HG03025 (cell line): Measurements from ENCODE around the gene TKTL1.

Source experiments
- ATAC-seq: cut with Tn5 transposase; IDR thresholded peaks from one replicate; pipeline ENCODE4 v1.9.1; 2021; ENCODE audit warnings: mild to moderate bottlenecking, moderate library complexity; ENCODE audit not compliant: unreplicated experiment, low FRiP score

The TKTL1 gene

DNA sequence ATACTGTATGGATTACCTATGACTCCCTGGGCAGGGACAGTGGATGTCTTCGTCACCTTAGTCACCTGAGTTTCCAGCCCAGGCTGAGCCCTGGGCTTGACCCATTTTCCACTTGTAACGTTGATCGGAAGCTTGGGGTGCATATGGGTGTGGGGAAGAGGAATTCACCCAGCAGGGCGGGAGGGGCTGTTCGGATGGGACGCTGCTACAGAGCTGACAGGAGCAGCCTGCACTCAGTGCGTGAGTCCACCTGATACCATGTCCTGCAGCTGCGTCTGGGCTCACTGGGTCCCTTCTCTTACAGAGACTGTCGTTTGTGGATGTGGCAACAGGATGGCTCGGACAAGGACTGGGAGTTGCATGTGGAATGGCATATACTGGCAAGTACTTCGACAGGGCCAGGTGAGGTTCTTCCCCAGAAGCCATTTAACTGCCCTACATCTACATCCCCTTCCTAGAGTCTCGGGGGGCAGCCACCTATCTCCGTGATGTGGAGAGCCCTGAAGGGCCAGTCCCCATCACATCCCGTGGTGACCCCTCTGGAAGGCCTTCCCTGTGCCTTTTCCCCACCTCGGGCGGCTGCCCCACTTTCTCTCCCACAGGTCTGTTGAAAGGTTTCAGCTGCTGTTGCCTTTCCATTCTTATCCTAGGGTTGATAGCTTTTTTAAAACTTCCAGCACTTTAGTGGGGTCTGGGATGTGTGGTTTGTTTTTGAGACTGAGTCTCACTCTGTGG is 13.6 kb downstream of the TKTL1 start:
- no peak for ATAC-seq

DNA sequence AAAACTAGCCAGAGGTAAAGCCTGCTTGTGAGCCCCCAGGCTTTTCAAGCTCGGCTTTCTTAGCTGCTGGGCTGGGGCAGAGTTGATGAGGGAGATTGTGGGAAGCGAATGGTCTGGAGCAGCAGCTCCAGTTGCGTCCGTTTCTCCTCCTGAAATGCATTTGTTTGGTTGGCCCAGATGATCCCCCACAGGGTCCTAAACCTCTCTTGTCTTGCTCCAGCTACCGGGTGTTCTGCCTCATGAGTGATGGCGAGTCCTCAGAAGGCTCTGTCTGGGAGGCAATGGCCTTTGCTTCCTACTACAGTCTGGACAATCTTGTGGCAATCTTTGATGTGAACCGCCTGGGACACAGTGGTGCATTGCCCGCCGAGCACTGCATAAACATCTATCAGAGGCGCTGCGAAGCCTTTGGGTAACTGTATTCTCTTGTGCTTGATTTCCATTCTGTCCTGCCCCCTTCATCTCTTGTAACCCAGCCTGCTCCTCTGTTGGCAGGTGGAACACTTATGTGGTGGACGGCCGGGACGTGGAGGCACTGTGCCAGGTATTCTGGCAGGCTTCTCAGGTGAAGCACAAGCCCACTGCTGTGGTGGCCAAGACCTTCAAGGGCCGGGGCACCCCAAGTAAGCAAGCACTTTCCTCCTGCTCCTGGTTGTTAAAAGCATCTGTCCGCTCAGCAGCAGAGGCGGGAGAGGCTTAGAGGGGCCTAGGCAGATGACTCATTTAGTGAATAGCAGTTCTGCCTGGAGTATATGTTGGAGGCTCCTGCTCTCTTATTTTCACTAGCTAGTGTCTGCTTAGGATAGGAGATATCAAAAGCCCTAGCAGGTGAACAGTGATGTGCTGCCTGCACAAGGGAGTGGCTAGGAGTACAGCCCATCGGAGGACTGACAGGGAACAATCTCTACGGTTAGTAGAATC is 15.3 kb downstream of the TKTL1 start:
- ATAC-seq = no peak

DNA sequence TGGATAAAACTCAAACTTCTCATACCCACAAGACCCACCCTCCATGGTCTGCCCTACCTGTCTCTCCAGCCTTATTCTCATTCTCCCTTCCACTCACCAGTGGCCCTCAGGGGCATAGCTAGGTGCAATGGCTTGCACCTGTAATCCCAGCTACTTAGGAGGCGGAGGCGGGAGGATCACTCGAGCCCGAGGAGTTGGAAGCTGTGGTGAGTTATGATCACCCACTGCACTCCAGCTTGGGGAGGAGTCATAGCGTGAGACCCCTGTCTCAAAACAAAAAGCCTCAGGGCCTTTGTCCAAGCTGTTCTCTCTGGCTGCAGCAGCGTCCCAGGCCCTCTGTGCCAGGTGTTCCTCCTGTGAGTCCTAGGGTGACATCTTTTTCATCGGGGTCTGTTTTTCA is 16.5 kb downstream of the TKTL1 start:
- ATAC-seq = no peak

DNA sequence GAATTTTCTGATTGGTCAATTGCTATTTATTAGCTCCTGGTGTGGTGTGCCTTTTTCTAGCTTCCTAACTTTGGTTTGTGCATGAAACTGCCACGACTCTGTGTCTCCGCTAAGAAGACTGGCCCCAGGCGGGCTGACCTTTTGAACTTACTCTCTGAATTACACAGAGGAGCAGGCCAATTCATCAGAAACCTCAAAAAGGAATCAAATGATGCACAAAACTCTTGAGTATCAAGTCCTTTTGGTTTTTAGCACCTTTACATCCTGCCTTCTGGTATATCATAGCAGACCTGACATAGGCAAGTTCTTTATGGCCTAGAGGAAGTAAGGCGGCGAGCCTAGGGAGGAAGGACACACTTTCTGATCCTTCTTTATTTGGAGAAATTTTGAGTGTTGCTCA is 17.6 kb downstream of the TKTL1 start:
- no peak for ATAC-seq

DNA sequence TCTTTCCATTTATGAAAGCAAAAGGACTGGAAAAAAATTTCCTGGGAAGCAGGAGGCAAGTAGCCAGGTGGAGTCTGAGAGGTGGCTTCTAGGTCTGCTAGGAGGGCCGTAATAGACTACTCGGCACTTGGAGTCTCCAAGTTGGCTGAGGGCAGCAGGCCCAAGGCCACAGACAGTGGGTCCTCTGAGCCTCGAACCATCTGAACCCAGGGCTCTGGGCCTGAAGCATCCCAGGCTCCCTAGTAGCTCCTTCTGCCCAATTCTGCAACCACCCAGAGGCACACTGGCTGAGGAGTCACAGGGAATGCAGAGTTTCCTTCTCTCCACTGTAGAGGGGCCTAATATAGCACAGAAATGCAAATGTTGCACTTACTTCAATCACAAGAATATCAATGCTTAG is 19.8 kb downstream of the TKTL1 start:
- ATAC-seq = no peak

DNA sequence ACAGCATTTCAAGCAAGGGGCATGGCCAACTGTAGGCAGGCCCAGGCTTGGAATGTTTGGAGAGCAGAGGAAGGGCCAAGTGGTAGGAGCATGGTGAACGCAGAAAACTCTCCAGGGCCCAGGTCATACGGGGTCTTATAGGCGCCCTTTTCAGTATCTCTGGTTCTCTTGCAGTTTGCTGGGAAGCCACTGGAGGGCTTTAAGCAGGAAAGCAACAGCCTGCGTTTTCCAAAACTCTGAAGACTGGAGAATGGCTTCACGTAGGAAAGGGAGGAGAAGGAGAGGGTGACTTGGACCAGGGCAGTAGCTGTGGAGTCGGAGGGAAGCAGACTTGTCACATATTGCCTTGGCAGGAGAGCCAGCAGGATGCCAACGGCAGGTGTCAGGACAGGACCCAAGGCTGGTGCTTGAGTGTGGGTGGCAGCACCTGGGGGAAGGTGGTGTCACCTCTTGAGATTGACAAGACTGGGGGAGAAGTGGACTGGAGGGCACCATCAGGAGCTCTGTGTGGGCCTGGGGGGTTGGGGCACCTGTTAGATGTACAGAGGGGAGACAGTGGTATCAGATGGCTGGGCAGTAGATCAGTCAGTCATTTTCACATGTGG is 21.9 kb downstream of the TKTL1 start:
- no peak for ATAC-seq

DNA sequence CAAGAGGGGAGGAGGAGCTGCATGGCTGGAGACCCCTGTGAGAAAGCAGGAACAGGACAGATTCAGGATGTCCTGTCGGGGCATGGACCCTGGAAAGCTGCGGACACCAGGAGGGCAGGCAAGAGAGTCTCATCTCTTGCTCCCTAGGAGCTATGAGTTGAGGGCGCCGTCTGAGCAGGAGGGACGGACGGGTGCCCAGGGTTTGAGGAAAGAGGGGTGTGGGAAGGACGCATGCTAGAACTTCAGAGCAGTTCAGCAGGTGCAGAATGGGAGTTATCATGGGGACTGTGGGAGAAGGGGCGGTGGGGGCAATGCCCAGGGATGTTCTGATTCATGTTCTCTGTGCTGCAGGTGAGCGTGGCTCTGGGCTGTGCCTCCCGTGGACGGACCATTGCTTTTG is 24.8 kb downstream of the TKTL1 start:
- ATAC-seq = no peak

DNA sequence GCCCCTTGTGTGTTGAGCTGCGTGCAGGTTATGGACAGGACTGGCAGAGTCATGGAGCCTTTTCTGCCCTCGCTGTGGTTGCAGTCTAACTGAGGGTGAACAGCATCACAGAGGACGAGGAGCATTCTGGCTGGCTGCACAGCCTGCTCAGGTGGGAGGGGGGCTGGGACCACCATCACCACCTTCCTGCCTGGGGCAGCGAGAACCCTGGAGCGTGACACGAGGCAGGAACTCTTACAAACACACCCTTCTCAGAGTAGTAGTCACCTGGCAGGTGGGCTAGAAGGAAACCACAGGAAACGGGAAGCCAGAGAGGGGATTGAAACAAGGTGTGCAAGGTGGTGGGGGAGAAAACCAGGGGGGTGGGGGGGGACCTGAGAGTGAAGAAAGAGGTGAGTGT is 25.6 kb downstream of the TKTL1 start:
- ATAC-seq = no peak

DNA sequence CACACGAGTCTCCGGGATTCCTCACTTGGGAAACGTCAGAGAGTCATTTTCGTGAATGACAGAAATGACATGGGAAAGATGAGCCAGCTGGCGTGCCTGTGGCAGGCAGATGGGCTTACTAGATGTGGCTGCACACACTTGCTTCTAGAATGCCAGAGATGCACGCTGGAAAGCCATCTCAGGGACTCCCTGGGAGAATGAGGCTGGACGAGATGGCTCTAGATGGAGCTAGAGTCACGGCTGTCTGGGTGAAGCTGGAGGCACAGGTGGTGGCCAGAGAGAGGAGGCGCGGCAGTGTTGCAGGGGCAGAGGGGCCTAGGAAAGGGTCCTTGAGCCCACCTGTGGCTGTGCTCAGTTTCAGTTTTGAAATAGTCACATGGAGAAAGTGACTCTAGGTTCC is 26.0 kb downstream of the TKTL1 start:
- ATAC-seq = no peak

DNA sequence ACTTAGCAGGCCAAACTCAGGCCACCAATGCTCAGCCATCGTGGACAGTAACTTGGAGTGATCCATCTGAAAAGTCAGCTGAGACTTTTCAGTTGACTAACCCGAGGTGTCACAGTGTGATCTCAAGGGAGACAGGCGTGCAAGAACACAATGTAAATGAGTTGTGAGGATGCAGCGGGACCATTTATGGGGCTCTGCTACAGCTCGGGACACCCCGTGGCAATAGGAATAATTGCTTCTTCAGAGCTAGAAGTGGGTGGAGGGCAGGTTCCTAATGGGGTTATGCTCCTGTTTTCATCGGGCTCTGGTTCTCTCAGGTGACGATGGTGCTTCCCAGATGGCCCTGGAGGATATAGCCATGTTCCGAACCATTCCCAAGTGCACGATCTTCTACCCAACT is 27.3 kb downstream of the TKTL1 start:
- ATAC-seq = no peak

DNA sequence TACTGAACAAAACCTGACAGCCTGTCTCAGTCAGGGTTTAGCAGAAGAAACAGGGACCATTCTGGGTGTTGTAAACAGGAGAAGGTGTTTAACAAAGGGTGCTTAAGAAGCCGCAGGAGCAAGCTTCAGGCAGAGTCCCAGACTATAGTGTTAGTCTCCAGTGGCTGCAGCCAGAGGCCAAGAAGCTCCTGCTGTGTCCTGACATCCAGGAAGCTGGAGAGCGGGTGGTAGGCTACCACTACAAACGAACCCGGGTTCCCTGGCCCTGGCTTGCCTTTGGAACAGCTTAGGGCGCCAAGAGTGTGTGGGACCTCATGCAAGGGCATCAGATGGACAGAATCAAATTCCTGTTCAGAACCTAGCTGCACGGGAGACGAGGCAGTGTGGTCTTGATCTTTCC is 27.9 kb downstream of the TKTL1 start:
- no peak for ATAC-seq

DNA sequence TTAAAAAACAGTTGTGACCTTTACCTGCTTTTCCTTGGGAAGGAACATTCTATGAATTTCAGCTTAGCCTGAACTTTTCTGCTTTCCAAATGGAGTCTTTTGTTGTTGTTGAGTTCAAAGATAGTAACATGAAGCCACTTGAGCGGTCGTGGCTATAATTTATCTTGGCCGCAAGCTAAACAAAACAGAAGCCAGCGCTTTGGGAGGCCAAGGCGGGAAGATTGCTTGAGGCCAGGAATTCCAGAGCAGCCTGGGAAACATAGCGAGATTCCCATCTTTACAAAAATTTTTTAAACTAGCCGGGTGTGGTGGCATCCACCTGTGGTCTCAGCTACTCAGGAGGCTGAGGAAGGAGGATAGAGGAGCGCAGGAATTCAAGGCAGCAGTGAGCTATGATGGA is 29.9 kb downstream of the TKTL1 start:
- ATAC-seq = no peak

DNA sequence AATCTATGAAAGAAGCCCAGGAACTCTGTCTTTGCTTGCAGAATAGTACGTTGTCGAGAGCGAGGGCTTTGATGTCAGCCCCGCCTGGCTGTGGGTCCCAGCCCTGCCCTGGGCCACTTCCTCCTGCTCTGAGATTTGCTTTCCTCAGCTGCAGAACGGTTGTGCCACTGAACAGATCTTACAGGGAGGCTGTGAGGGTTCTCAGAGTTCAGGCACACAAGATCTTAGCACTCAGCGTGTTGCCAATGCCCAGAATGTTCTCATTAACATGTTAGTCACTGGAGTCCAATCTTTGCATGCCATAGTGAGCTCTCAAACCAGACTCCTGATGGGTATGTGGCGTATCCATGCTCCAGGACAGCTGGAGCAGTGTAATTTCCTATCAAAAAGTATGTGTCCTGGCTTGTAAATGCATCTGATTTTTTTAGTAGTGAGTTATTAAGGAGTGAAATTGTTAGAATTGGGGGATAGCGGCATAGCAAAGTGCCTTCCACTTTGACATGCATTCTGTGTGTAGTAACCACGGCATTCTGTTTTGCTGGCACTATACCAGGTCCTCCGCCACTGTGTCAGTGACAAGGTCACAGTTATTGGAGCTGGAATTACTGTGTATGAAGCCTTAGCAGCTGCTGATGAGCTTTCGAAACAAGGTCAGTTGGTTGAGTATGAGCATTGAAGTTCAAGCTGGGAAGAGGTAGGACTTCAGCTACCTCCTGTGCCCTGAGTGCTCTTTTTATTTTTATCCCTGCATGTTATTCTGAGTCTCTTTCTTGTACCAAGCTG is 31.6 kb downstream of the TKTL1 start:
- ATAC-seq = no peak

DNA sequence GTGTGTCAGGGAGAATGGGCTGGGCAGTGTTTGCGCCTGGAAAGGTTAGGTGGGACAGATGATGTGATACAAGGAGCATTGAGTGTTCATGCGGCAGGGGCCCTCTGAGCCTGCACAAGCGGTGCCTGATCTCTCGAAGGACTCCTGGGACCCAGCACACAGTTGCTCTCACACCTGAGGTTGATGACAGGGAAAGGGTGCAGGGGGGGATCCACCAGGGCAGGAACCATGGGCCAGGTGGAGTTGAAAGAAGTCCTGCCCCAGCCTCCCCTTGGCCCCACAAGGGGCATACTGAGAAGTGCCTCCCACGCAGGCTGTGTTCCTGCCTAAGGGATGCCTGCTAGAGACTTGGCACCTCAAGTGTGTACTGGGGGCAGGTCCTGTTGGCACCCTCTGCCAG is 33.1 kb downstream of the TKTL1 start:
- no peak for ATAC-seq

DNA sequence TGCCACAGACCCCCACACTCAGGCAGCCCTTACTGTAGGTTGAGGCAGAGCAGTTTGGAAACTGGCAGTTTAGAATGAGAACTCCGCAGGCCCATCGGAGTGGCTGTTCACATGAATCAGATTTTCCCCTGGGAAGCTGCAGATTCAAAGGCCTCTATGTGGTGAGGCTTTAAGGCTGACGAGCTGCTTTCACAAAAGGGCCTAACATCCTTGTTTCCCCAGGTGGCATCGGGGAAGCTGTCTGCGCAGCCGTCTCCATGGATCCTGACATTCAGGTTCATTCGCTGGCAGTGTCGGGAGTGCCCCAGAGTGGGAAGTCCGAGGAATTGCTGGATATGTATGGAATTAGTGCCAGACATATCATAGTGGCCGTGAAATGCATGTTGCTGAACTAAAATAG is 33.7 kb downstream of the TKTL1 start:
- ATAC-seq = no peak

DNA sequence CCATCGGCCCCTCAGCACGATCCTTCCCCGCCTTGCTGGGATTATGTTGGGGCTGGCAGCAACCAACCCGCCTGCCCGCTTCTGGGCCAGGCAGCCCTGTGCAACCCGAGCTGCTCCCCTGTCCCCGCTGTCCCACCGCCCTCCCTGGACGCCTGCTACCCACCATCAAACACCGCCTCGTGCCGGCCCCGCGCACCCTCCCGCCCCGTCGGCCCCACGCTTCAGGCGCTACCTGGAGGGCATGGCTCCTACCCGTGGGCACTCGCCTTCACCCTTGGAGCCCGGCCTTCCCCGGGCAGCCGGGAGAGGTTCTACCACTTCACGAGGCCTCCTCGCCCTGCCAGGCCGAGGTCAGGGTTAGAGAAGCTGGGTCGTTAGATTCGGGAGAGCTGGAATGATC is 37.0 kb downstream of the TKTL1 start:
- no peak for ATAC-seq

DNA sequence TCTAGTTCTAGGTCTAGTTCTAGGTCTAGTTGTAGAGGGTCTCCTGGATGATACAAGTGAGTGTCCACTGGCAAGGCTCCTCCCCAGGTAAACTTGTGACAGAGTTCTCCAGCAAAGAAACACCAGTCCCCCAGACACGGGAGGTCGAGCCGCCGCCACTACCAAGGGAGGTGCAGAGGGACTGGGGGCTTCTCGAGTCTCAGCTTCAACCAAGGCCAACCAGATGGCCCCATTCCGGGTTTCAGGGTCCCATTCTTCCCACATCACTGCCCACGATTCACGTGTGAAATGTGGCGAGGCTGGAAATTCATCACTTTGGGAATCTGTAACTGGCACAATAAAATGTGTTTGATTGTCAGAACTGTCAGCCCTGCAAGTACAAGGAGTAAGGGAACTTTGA is 37.5 kb downstream of the TKTL1 start:
- ATAC-seq = no peak

DNA sequence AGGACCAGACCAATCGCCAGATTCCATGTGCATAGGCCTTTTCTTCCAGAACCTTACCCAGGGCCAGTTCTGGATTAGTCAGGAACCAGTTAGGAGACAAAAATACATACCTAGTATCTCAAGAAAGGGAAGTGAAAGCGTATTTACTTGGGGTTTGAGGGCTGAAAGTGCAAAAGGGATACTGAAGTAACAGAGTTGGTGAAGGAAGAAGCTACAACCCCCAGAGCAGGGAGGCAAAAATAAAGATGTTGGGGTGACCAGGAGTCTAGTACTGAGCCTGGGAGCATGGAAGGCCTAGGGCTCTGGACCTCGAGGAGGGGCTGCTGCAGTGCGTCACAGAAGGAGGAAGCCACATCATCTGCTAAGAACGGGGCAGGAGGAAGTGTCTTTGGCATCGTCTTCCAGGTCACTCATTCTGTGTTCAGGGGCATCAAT is 38.3 kb downstream of the TKTL1 start:
- no peak for ATAC-seq

DNA sequence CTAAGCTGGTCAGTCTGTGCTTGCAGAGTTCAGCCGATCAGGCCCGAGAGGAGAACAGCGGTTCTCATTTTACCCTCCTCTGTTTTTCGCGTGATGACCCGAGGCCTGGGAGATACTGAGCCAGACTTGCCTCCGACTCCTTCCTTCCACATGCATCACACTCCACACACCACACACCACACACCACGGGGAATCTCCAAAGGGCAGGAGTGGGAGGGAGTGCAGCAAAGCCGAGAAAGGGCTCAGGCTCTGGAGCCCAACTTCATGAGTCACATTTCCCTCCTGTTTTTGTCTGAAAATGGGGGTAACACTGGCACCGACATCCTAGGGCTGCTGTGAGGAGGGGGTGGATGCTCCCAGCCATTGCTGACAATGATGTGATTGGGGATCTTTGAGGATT is 38.9 kb downstream of the TKTL1 start:
- ATAC-seq = no peak

DNA sequence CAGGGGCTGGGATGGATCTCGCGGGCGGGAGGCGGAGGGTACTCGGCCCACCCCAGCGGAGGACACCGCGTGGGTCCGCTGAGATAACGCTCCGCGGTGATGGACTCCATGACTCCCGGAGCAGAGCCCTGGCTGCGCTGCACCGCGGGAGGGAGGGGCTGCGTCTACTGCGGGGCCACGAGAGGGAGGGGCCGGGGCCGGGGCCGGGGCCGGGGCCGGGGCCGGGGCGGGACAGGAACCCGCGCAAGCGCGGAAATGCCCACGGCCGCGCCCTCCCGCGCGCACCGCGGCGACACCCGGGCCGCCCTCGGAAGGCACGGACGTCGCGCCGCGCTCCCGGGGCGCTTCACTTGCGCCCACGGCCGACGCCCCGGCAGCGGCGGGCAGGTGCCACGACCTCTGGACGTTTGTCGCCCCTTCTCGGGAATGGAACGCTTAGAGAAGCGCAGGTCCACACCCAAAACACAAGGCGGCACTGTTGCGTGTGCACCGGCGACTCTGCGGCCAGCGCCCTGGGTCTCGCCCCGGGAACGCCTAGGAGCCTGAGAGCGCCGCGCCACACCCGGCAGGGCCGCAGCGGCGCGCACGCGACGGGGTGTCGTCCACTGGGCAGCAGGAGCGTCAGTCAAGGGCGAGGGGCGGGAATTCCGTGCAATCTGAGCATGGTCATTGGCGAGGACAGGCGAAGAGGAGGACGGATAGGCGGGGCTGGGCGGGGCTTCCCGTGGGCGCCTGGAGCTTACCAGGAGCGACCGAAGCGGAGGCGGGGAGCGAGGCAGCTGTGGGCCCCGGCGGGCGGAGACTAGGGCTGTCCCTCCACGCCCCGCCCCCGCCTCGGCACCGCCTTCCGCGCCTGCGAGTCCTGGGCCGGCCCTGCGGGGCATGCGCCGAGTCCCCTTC is 46.1 kb downstream of the TKTL1 start:
- ATAC-seq = peak; percentile 60
